Thyroid gland (tissue), 4 donors: ENCODE measurements around the gene LGALS4. TPM values are rescaled to one million over a fixed set of nuclear protein-coding genes. Genes with fewer than 3 reads are reported as not detected.

Experiments used
- DNase-seq, 2 donors: peaks; one replicate each; pipeline ENCODE4 v3.0.0-alpha.2; 2019
- H3K27ac ChIP-seq, 3 donors: fragments of 200-600 bp; sonication (generic); 1 replicate in 2 of 3; 2 replicates in 1 of 3; pipeline ENCODE4 v1.5.1; 2016 to 2019; ENCODE audit warnings: mild to moderate bottlenecking in 1 of 3, moderate library complexity in 1 of 3
- H3K27me3 ChIP-seq: fragments of 200-600 bp; sonication (generic); one replicate; pipeline ENCODE4 v1.5.1; 2019
- H3K36me3 ChIP-seq, 2 donors: fragments of 200-600 bp; sonication (generic); one replicate each; pipeline ENCODE4 v1.5.1; 2016 to 2019
- H3K4me1 ChIP-seq, 2 donors: fragments of 200-600 bp; sonication (generic); one replicate each; pipeline ENCODE4 v1.5.1; 2017 to 2019
- H3K4me3 ChIP-seq, 3 donors: fragments of 200-600 bp; sonication (generic); replicated peaks in 1 of 3; 1 replicate in 2 of 3; 2 replicates in 1 of 3; pipeline ENCODE4 v1.5.1; 2016; ENCODE audit warnings: mild to moderate bottlenecking in 1 of 3
- H3K9me3 ChIP-seq: fragments of 200-600 bp; sonication (generic); one replicate; pipeline ENCODE4 v1.5.1; 2017
- POLR2A ChIP-seq, 2 donors: fragments of 450-650 bp; IDR thresholded peaks; one replicate each; pipeline ENCODE4 v1.6.1; 2017; ENCODE audit warnings: antibody characterized with exemption in 2 of 2, mild to moderate bottlenecking in 2 of 2, moderate library complexity in 1 of 2
- WGBS, 2 donors: methylation state at CpG; one replicate each; pipeline ENCODE4 v1.1.5; 2017; 5-methylcytosine and 5-hydroxymethylcytosine counted together
- intact Hi-C: fragments of 100-400 bp; cut with DNase I; formaldehyde crosslinking; loops from one replicate; pipeline ENCODE4 v1.15.1; 2023
- total RNA-seq, 4 donors: library from RNA; depleted of rRNA; stranded (reverse); fragments of >200 nt; gene quantifications; one replicate each; pipeline ENCODE4 v1.2.3, GENCODE V29; 2016
- TF ChIP-seq, protein P1 (sequence below), 6 experiments: fragments of 200-600 bp in 3 of 6; fragments of 450-650 bp in 3 of 6; sonication (generic) in 3 of 6; IDR thresholded peaks; one replicate each; pipeline ENCODE4 v1.5.1; 2016 to 2019; ENCODE audit warnings: antibody characterized with exemption in 6 of 6, mild to moderate bottlenecking in 2 of 6, inconsistent platforms in 1 of 6, moderate library complexity in 1 of 6

LGALS4 gene
- total RNA-seq, 4 donors from 2014 or later, result 1.6 TPM; not detected in 2

DNA sequence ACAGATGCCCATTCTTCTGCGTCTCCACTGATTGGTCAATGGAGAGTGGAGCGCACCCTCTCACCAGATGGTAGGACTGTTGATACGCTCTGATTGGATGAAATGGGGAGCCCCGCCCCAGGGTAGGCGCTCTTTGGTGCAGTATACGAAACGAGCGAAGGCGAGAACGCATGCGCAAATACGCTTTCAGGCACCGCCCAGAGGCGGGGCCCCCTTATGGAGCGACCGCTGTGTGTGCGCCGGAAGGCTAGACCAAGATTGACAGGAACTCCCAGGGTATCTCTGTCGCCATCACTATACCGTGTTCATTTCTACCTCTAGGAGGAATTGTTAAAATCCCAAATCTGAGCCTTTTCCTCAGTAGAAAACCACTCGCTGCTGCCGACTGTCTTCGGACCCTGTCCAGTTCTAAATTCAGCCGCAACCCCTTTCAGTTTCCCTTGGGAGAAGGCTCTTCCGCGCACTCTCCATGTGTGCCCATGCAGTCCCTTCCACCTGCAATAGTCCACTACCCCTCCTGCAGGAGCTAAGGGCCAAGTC, 37.8 kb upstream of the LGALS4 start:
- 0 to 1% methylated on average over 18 to 26 of the region's 26 CpGs for WGBS, 2 donors
- H3K4me1 ChIP-seq, result peaks cover 26 to 27% of the 10 kb centered on the region in 2 donors
- no peaks in the 10 kb centered on the region for H3K9me3 ChIP-seq
- intact Hi-C loops, result no loop called here
- TF ChIP-seq POLR2A (IDR thresholded peaks at IDR 0.05), result peak; percentile 81 to 97
- TF ChIP-seq, protein P1, sequence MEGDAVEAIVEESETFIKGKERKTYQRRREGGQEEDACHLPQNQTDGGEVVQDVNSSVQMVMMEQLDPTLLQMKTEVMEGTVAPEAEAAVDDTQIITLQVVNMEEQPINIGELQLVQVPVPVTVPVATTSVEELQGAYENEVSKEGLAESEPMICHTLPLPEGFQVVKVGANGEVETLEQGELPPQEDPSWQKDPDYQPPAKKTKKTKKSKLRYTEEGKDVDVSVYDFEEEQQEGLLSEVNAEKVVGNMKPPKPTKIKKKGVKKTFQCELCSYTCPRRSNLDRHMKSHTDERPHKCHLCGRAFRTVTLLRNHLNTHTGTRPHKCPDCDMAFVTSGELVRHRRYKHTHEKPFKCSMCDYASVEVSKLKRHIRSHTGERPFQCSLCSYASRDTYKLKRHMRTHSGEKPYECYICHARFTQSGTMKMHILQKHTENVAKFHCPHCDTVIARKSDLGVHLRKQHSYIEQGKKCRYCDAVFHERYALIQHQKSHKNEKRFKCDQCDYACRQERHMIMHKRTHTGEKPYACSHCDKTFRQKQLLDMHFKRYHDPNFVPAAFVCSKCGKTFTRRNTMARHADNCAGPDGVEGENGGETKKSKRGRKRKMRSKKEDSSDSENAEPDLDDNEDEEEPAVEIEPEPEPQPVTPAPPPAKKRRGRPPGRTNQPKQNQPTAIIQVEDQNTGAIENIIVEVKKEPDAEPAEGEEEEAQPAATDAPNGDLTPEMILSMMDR (IDR thresholded peaks at IDR 0.05), result peak in 3 of 6 experiments; percentile 25 to 38 (median 31)
- H3K36me3 ChIP-seq, result peaks cover 20 to 23% of the 10 kb centered on the region in 2 donors
- no peaks in the 10 kb centered on the region for H3K27me3 ChIP-seq
- peak overlapping the region; percentile 3 to 59 (median 54) for H3K4me3 ChIP-seq
- H3K27ac ChIP-seq, result peak overlapping the region; percentile 96 to 100 (median 98)
- peak; percentile 100 for DNase-seq

DNA sequence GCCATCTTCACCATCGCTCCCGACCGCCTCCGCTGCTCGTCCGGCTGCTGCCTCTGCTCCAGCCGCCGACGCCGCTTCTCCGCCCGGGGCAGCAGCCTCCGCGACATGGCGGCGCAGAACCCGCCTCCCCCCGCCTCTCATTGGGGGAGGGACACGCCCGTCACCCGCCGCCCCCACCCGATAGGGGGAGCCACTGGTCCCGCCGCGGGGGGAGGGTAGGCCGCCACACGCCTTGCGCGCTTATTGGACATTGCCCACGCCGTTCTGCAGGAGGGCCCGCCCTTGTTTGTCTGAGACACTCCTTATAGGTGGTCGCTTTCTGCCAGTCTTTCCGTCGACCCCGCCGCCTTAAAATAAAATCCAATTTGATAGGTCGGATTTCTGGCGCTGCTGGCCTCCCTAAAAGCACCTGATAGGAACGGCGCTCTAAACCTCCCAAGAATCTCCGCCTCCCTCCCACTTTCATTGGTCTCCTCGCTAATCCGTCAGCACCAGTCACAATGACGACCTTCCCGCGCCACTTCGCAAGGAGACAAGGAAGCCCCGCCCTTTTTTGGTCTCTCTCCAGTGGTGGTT, 37.2 kb upstream of the LGALS4 start, which contains the start of gene HNRNPL:
Gene HNRNPL (minus strand): TSS at position 127 of the 576 bp plus-strand sequence. CDS start 20 bp downstream, at position 107.
- Histone ChIP-seq H3K4me3 (peak within 1 kb of the TSS; percentile 62 to 97 (median 93)), H3K27me3 (no peaks in the 10 kb centered on the region), H3K27ac (peak within 1 kb of the TSS; percentile 99 to 100 (median 100)), H3K9me3 (no peaks in the 10 kb centered on the region), H3K36me3 (peaks cover 26 to 29% of the 10 kb centered on the region in 2 donors), H3K4me1 (peaks cover 26 to 27% of the 10 kb centered on the region in 2 donors)
- DNase-seq, result no peak
- TF ChIP-seq POLR2A (IDR thresholded peaks at IDR 0.05), result peak; percentile 92 to 96
- TF ChIP-seq, protein P1 (IDR thresholded peaks at IDR 0.05), result peak in 3 of 6 experiments; percentile 11 to 48 (median 34)
- intact Hi-C loops, result loop anchor here (5.0 kb wide), 1 partner anchor 47 kb away; the partner anchor contains the start of genes NFKBIB and SIRT2
- 0% methylated on average over 17 to 23 of the region's 50 CpGs for WGBS, 2 donors

DNA sequence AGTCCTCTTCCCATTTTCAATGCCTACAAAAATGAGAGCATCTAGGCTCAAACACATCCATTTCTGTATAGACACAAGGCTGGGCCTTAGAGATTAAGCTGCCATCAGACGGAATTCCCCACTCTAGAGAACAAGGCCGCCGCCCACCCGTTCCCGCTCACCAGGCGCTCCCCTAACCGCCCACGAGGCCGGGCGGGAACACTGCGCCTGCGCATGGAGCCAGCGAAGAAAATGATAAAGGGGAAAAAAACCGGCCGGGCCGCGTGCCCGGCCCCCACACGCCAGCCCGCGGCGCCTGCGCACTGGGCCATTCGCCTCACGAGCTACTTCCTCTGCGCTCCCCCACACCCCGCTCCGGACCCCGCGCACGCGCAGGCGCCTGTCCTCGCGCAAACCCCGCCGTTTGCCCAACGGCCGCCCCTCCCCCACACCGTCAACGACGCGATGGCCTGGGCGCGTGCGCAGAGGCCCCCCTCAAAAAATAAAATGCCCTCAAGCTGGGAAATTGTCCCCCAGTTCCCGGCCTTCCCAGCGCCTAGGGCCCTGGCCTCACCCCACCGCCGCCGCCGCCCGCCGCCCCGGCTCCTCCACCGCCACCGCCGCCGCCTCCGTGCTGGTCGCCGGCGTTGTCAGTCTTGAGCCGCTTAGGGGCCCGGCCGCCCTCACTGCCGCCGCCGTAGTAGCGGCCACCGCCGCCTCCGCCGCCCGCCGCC, 36.6 kb upstream of the LGALS4 start:
- peaks cover 32 to 35% of the 10 kb centered on the region in 2 donors for H3K36me3 ChIP-seq
- DNase-seq, result peak; percentile 96 to 97
- TF ChIP-seq POLR2A (IDR thresholded peaks at IDR 0.05), result no peak
- TF ChIP-seq, protein P1 (IDR thresholded peaks at IDR 0.05), result peak in 1 of 6 experiments; percentile 19
- peaks cover 23 to 26% of the 10 kb centered on the region in 2 donors for H3K4me1 ChIP-seq
- H3K27me3 ChIP-seq, result no peaks in the 10 kb centered on the region
- WGBS, 2 donors, result 0% methylated on average over 10 to 11 of the region's 76 CpGs
- H3K4me3 ChIP-seq, result peak overlapping the region; percentile 62 to 97 (median 93)
- no peaks in the 10 kb centered on the region for H3K9me3 ChIP-seq
- intact Hi-C loops, result loop anchor here (5.0 kb wide), 1 partner anchor 48 kb away; the partner anchor contains the start of genes NFKBIB and SIRT2
- peak overlapping the region; percentile 99 to 100 (median 99) for H3K27ac ChIP-seq

DNA sequence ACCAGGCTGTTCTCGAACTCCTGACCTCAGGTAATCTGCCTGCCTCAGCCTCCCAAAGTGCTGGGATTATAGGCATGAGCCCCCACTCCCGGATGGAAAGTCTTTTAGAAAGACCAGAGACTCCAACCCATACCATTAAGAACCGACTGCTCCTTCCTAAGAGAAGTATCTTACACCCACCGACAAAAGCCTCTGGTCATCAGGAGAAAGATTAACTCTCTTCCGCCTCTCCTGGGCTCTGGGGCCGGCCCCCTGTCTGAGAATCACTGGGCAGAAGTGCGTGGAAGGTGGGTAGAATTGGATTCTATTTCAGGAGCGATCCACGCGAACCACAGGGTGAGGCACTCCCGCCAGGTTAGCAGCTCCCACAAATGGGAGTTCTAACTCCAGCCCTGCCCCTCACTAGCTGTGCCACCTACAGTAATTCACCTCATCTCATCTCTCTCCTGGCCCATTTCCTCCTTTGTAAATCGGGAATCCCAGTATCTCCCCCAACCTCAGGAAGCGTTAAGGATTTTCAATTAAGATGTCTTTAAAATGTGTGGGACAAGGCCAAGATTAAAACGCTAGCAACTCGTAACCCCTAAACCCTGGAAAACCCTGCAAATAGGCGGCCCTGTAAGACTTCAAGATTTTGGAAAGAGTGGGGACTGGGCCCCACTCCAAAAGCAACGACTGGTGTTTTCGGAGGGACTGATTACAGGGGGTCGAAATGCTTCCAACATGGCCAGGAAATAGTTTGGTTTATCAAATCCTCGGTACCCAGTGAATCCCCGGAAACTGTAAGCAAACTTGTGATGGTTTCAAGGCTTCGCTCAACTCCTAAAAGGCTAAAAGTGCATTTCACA, 35.8 kb upstream of the LGALS4 start:
- TF ChIP-seq POLR2A (IDR thresholded peaks at IDR 0.05), result no peak
- H3K4me1 ChIP-seq, result peaks cover 23 to 26% of the 10 kb centered on the region in 2 donors
- intact Hi-C loops, result loop anchor here (5.0 kb wide), 1 partner anchor 49 kb away; the partner anchor contains the start of genes NFKBIB and SIRT2
- peak overlapping the region in 2 of 3 donors; percentile 53 to 93 for H3K4me3 ChIP-seq
- WGBS, 2 donors, result 28 to 29% methylated on average over 22 of the region's 22 CpGs
- H3K9me3 ChIP-seq, result no peaks in the 10 kb centered on the region
- H3K27ac ChIP-seq, result peak overlapping the region; percentile 31 to 99 (median 51)
- no peak for DNase-seq
- H3K27me3 ChIP-seq, result no peaks in the 10 kb centered on the region
- peaks cover 40 to 43% of the 10 kb centered on the region in 2 donors for H3K36me3 ChIP-seq
